SK-N-SH treated with all-trans-retinoic acid at 6 μM for 48 hours (cell line): ENCODE data around the gene DPP6.

Experiments
- ARNTL ChIP-seq: fragments of 450-650 bp; formaldehyde crosslinking; IDR thresholded peaks from 2 replicates; pipeline ENCODE4 v1.5.0; 2020; ENCODE audit warnings: low read depth, mild to moderate bottlenecking, moderate library complexity, borderline replicate concordance
- BACH2 ChIP-seq: fragments of 250-450 bp; sonication (Bioruptor Pico); IDR thresholded peaks from 2 replicates; pipeline ENCODE4 v1.9.0; 2021; ENCODE audit warnings: mild to moderate bottlenecking, borderline replicate concordance
- SNAI2 ChIP-seq: fragments of 250-450 bp; sonication (Bioruptor Pico); IDR thresholded peaks from 2 replicates; pipeline ENCODE4 v1.5.0; 2020; ENCODE audit warnings: mild to moderate bottlenecking, moderate library complexity
- TCF4 ChIP-seq: fragments of 250-450 bp; sonication (Bioruptor Pico); IDR thresholded peaks from 2 replicates; pipeline ENCODE4 v1.8.0; 2021; ENCODE audit warnings: mild to moderate bottlenecking, moderate library complexity, borderline replicate concordance
- ZFP30 ChIP-seq: fragments of 450-650 bp; formaldehyde crosslinking; IDR thresholded peaks from 2 replicates; pipeline ENCODE4 v1.5.0; 2022; ENCODE audit warnings: mild to moderate bottlenecking, moderate library complexity
- ZNF8 ChIP-seq: fragments of 450-650 bp; formaldehyde crosslinking; IDR thresholded peaks from 2 replicates; pipeline ENCODE4 v1.5.0; 2020; ENCODE audit warnings: mild to moderate bottlenecking, moderate library complexity

GRCh38 chr7:154633641-154634040, 581.4 kb downstream of the DPP6 start:
- no peak for TF ChIP-seq TCF4 (CRISPR knock-in tag)
- TF ChIP-seq BACH2 (CRISPR knock-in tag), result no peak
- TF ChIP-seq ARNTL (CRISPR knock-in tag), result no peak
- TF ChIP-seq ZFP30 (CRISPR knock-in tag), result no peak
- TF ChIP-seq SNAI2 (CRISPR knock-in tag), result no peak
- TF ChIP-seq ZNF8 (CRISPR knock-in tag), result no peak
